GM12865 (cell line): ENCODE results near the gene CD84.
"Not testable (repeated sequence)": the region's sequence is repeated elsewhere in the genome, so short reads cannot be mapped to it uniquely, and the experiment has no call there.

Source experiments
- DNase-seq: peaks from one replicate; pipeline ENCODE4 v3.0.0; 2010; ENCODE audit warnings: low read depth
- H3K4me3 ChIP-seq: 2 replicates; pipeline ENCODE4 v1.5.1; 2011; ENCODE audit warnings: mild to moderate bottlenecking, low read depth, low read length, control low read depth
- CTCF ChIP-seq: IDR thresholded peaks from 2 replicates; pipeline ENCODE4 v1.5.1; 2011; ENCODE audit warnings: low read length, control low read depth, low read depth, inconsistent platforms; ENCODE audit not compliant: insufficient read depth; ENCODE audit errors: missing control alignments

CD84 gene

GRCh38 chr1:160520582-160520981 is 58.7 kb downstream of the CD84 start:
- no peak for DNase-seq
- H3K4me3 ChIP-seq: peak overlapping the region; percentile 88
- no peak for TF ChIP-seq CTCF

GRCh38 chr1:160519642-160520435 is 59.5 kb downstream of the CD84 start:
- H3K4me3 ChIP-seq: peak overlapping the region; percentile 88
- DNase-seq: peak; percentile 75
- peak; percentile 36 for TF ChIP-seq CTCF

- DNase-seq, H3K4me3 ChIP-seq: not testable (repeated sequence)
Measured at GRCh38 chr1:160517519-160517918, 61.8 kb downstream of the CD84 start.

GRCh38 chr1:160515908-160516307 is 63.4 kb downstream of the CD84 start:
- DNase-seq, H3K4me3 ChIP-seq: not testable (repeated sequence)

- TF ChIP-seq CTCF: no peak
- DNase-seq: no peak
Measured at GRCh38 chr1:160504651-160505050, 74.6 kb downstream of the CD84 start.

GRCh38 chr1:160503087-160503486 is 76.2 kb downstream of the CD84 start:
- H3K4me3 ChIP-seq: no peak overlapping the region
- DNase-seq: no peak
- TF ChIP-seq CTCF: no peak

More at GRCh38 chr1:160504651-160505050, 74.6 kb downstream of the CD84 start:
- no peak overlapping the region for H3K4me3 ChIP-seq

GRCh38 chr1:160500321-160500990 is 78.8 kb downstream of the CD84 start:
- H3K4me3 ChIP-seq: no peak overlapping the region
- TF ChIP-seq CTCF: no peak
- DNase-seq: no peak

- TF ChIP-seq CTCF: no peak
- DNase-seq: no peak
- no peak overlapping the region for H3K4me3 ChIP-seq
Measured at GRCh38 chr1:160499631-160500030, 79.7 kb downstream of the CD84 start.

- H3K4me3 ChIP-seq: not testable (repeated sequence)
Measured at GRCh38 chr1:160498301-160499065, 80.8 kb downstream of the CD84 start.

More at GRCh38 chr1:160498301-160499065, 80.8 kb downstream of the CD84 start:
- DNase-seq: not testable (repeated sequence)
